ENCODE measurements around the gene CD4. TPM values are rescaled to one million over a fixed set of nuclear protein-coding genes. Genes with fewer than 3 reads are reported as not detected.
"Not testable (repeated sequence)": the region's sequence is repeated elsewhere in the genome, so short reads cannot be mapped to it uniquely, and the experiment has no call there.

Gene CD4
- 0.42 TPM for polyA plus RNA-seq (2013, experiment 1 of 2)
- polyA plus RNA-seq (2013, experiment 2 of 2): 0.49 TPM

DNA sequence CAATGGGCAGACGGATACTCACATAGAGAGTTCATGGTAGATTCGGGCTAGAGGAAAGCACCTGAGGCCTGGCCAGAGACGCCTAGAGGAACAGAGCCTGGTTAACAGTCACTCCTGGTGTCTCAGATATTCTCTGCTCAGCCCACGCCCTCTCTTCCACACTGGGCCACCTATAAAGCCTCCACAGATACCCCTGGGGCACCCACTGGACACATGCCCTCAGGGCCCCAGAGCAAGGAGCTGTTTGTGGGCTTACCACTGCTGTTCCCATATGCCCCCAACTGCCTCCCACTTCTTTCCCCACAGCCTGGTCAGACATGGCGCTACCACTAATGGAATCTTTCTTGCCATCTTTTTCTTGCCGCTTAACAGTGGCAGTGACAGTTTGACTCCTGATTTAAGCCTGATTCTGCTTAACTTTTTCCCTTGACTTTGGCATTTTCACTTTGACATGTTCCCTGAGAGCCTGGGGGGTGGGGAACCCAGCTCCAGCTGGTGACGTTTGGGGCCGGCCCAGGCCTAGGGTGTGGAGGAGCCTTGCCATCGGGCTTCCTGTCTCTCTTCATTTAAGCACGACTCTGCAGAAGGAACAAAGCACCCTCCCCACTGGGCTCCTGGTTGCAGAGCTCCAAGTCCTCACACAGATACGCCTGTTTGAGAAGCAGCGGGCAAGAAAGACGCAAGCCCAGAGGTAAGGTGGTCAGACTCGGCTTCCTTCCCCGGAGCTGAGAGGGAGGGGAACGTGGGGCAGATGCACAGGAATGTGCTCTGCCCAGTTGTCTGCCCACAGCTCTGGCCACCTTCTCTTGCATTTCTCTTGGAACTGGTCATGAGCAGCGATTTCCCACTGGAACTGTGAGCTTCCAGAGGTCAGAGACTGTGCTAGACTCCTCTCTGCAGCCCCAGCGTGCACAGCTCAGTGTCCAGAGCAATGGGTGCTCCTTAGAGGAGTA is at the start of gene CD4:
Gene CD4, plus strand, starts transcription at position 557 of the 953 bp plus-strand sequence. CDS start 10,611 bp downstream, outside the sequence.
- no peak within 1 kb of the TSS for H3K23ac ChIP-seq (ENCODE audit: low read length)
- no peak within 1 kb of the TSS for H3K4me2 ChIP-seq (ENCODE audit: low read length)
- H2BK15ac ChIP-seq (replicated peaks; ENCODE audit: low read depth): no peak within 1 kb of the TSS
- H3K56ac ChIP-seq (ENCODE audit: low read length): peak within 1 kb of the TSS; percentile 50
- H2BK5ac ChIP-seq (ENCODE audit: low read length): no peak within 1 kb of the TSS
- no peaks in the 10 kb centered on the region for H3K79me1 ChIP-seq (ENCODE audit: low read length)
- H3K36me3 ChIP-seq (ENCODE audit: control insufficient read depth, insufficient read depth, low read length): no peaks in the 10 kb centered on the region
- no peak within 1 kb of the TSS for H3K18ac ChIP-seq (ENCODE audit: low read length)
- no peak within 1 kb of the TSS for H4K8ac ChIP-seq (ENCODE audit: low read depth, low read length)
- no peak within 1 kb of the TSS for H3K4ac ChIP-seq (ENCODE audit: low read depth, low read length)
- no peak within 1 kb of the TSS for H4K5ac ChIP-seq (ENCODE audit: low read length)
- H3K9ac ChIP-seq (ENCODE audit: low read length): peak within 1 kb of the TSS; percentile 25
- no CpG with 5 or more reads among the region's 18 CpGs for WGBS (ENCODE audit: extremely low coverage, insufficient coverage, low lambda C conversion rate)
- H3K79me2 ChIP-seq (ENCODE audit: control insufficient read depth, insufficient read depth, low read length): no peaks in the 10 kb centered on the region
- H2AK5ac ChIP-seq (ENCODE audit: low read length): no peak within 1 kb of the TSS
- H2BK120ac ChIP-seq (ENCODE audit: low read depth, low read length): no peak within 1 kb of the TSS
- no peaks in the 10 kb centered on the region for H3K27me3 ChIP-seq (ENCODE audit: insufficient read depth, low read length, poor library complexity)
- no peak within 1 kb of the TSS for H3K27ac ChIP-seq (ENCODE audit: low read depth, low read length)
- DNase-seq: no peak
- no peak within 1 kb of the TSS for H3K4me3 ChIP-seq (ENCODE audit: low read length)
- peaks cover 3% of the 10 kb centered on the region for H3K4me1 ChIP-seq (ENCODE audit: control insufficient read depth, low read depth, low read length)

DNA sequence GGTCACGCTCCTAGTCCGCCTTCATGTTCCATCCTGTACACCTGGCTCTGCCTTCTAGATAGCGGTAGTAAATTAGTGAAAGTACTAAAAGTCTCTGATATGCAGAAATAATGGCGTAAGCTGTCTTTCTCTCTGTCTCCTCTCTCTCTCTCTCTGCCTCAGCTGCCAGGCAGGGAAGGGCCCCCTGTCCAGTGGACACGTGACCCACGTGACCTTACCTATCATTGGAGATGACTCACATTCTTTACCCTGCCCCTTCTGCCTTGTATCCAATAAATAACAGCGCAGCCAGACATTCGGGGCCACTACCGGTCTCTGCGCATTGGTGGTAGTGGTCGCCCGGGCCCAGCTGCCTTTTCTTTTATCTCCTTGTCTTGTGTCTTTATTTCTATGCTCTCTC is 47.2 kb upstream of the CD4 start:
- not testable (repeated sequence) for H2BK120ac ChIP-seq (ENCODE audit: low read depth, low read length); H3K9ac ChIP-seq (ENCODE audit: low read length); H4K5ac ChIP-seq (ENCODE audit: low read length); H3K79me2 ChIP-seq (ENCODE audit: control insufficient read depth, insufficient read depth, low read length); H3K18ac ChIP-seq (ENCODE audit: low read length); H3K4me1 ChIP-seq (ENCODE audit: control insufficient read depth, low read depth, low read length); H3K4ac ChIP-seq (ENCODE audit: low read depth, low read length); H2BK5ac ChIP-seq (ENCODE audit: low read length); H3K27me3 ChIP-seq (ENCODE audit: insufficient read depth, low read length, poor library complexity); H3K79me1 ChIP-seq (ENCODE audit: low read length); DNase-seq; H2AK5ac ChIP-seq (ENCODE audit: low read length); H4K8ac ChIP-seq (ENCODE audit: low read depth, low read length); H3K4me2 ChIP-seq (ENCODE audit: low read length); H3K56ac ChIP-seq (ENCODE audit: low read length); H3K4me3 ChIP-seq (ENCODE audit: low read length); H3K23ac ChIP-seq (ENCODE audit: low read length); H3K27ac ChIP-seq (ENCODE audit: low read depth, low read length); H2BK15ac ChIP-seq (replicated peaks; ENCODE audit: low read depth); H3K36me3 ChIP-seq (ENCODE audit: control insufficient read depth, insufficient read depth, low read length)
- no CpG with 5 or more reads among the region's 12 CpGs for WGBS (ENCODE audit: extremely low coverage, insufficient coverage, low lambda C conversion rate)

- Histone ChIP-seq H3K27me3 (ENCODE audit: insufficient read depth, low read length, poor library complexity) (no peaks in the 10 kb centered on the region), H2BK120ac (ENCODE audit: low read depth, low read length) (no peak overlapping the region), H3K4me2 (ENCODE audit: low read length) (no peak overlapping the region), H3K79me1 (ENCODE audit: low read length) (no peaks in the 10 kb centered on the region), H2BK5ac (ENCODE audit: low read length) (no peak overlapping the region), H3K4ac (ENCODE audit: low read depth, low read length) (no peak overlapping the region), H3K56ac (ENCODE audit: low read length) (no peak overlapping the region), H2AK5ac (ENCODE audit: low read length) (no peak overlapping the region), H3K18ac (ENCODE audit: low read length) (no peak overlapping the region), H4K8ac (ENCODE audit: low read depth, low read length) (no peak overlapping the region), H3K4me1 (ENCODE audit: control insufficient read depth, low read depth, low read length) (no peaks in the 10 kb centered on the region), H3K36me3 (ENCODE audit: control insufficient read depth, insufficient read depth, low read length) (peaks cover 10% of the 10 kb centered on the region), H3K4me3 (ENCODE audit: low read length) (no peak overlapping the region), H4K5ac (ENCODE audit: low read length) (no peak overlapping the region), H3K9ac (ENCODE audit: low read length) (no peak overlapping the region), H3K79me2 (ENCODE audit: control insufficient read depth, insufficient read depth, low read length) (no peaks in the 10 kb centered on the region), H3K23ac (ENCODE audit: low read length) (no peak overlapping the region), H3K27ac (ENCODE audit: low read depth, low read length) (no peak overlapping the region), H2BK15ac (replicated peaks; ENCODE audit: low read depth) (no peak overlapping the region)
- no peak for DNase-seq
- WGBS (ENCODE audit: extremely low coverage, insufficient coverage, low lambda C conversion rate): no CpG with 5 or more reads among the region's 3 CpGs
Observed at GRCh38 chr12:6742834-6743233, 46.5 kb upstream of the CD4 start.

- not testable (repeated sequence) for H3K23ac ChIP-seq (ENCODE audit: low read length); H2BK15ac ChIP-seq (replicated peaks; ENCODE audit: low read depth); H3K4ac ChIP-seq (ENCODE audit: low read depth, low read length); H3K56ac ChIP-seq (ENCODE audit: low read length); H3K27me3 ChIP-seq (ENCODE audit: insufficient read depth, low read length, poor library complexity); H4K5ac ChIP-seq (ENCODE audit: low read length); H3K4me1 ChIP-seq (ENCODE audit: control insufficient read depth, low read depth, low read length); H3K79me1 ChIP-seq (ENCODE audit: low read length); H4K8ac ChIP-seq (ENCODE audit: low read depth, low read length); H3K4me3 ChIP-seq (ENCODE audit: low read length); H3K27ac ChIP-seq (ENCODE audit: low read depth, low read length); H3K9ac ChIP-seq (ENCODE audit: low read length); H2AK5ac ChIP-seq (ENCODE audit: low read length); H3K4me2 ChIP-seq (ENCODE audit: low read length); H3K79me2 ChIP-seq (ENCODE audit: control insufficient read depth, insufficient read depth, low read length); H2BK5ac ChIP-seq (ENCODE audit: low read length); H2BK120ac ChIP-seq (ENCODE audit: low read depth, low read length); DNase-seq; H3K18ac ChIP-seq (ENCODE audit: low read length)
- H3K36me3 ChIP-seq (ENCODE audit: control insufficient read depth, insufficient read depth, low read length): peaks cover 11% of the 10 kb centered on the region
- no CpG with 5 or more reads among the region's 7 CpGs for WGBS (ENCODE audit: extremely low coverage, insufficient coverage, low lambda C conversion rate)
Observed at GRCh38 chr12:6743300-6743699, 46.0 kb upstream of the CD4 start.

DNA sequence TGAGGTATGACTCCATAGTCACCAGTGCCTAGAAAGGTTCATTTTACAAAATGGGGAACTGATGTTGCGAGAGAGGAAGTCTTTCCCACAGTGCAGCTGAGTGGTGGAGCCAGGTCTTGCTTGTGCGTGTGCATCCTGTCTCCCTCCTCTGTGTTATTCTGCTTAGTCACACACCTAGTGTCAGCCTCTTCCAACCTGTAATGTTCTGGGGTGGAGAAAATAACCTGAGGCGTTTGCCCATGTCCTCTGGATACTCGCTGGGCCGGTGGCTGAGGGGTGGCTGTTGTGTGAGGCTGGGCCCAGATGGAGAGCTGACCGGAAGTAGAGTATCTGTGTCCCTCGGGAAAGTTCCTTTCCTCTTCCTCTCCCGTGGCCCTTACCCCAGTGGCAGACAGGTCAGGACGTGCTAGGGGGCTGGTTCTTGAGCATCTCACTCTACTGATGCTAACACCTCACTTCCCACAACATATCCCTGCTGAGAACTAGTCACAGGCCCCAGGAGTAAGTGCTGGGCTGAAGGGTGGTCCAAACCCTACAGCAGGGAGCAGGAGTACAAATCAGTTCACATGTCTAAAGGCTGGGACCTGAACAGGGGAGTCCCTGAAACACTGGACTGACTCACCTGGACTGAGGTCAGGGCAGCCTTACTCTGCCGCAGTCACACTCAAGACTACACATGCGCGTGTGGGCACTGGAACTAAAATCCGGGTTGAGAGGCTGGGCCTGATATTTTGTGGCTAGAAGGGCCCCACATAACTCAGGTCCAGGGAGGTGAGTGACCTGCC is 43.4 kb upstream of the CD4 start:
- Histone ChIP-seq H3K79me2 (ENCODE audit: control insufficient read depth, insufficient read depth, low read length) (no peaks in the 10 kb centered on the region), H3K4me3 (ENCODE audit: low read length) (no peak overlapping the region), H2AK5ac (ENCODE audit: low read length) (no peak overlapping the region), H3K56ac (ENCODE audit: low read length) (no peak overlapping the region), H4K5ac (ENCODE audit: low read length) (no peak overlapping the region), H3K9ac (ENCODE audit: low read length) (no peak overlapping the region), H4K8ac (ENCODE audit: low read depth, low read length) (no peak overlapping the region), H3K79me1 (ENCODE audit: low read length) (peaks cover 2% of the 10 kb centered on the region), H3K27ac (ENCODE audit: low read depth, low read length) (no peak overlapping the region), H3K4ac (ENCODE audit: low read depth, low read length) (no peak overlapping the region), H3K4me2 (ENCODE audit: low read length) (no peak overlapping the region), H3K4me1 (ENCODE audit: control insufficient read depth, low read depth, low read length) (no peaks in the 10 kb centered on the region), H3K23ac (ENCODE audit: low read length) (no peak overlapping the region), H3K27me3 (ENCODE audit: insufficient read depth, low read length, poor library complexity) (no peaks in the 10 kb centered on the region), H2BK5ac (ENCODE audit: low read length) (no peak overlapping the region), H3K18ac (ENCODE audit: low read length) (no peak overlapping the region), H2BK15ac (replicated peaks; ENCODE audit: low read depth) (no peak overlapping the region), H2BK120ac (ENCODE audit: low read depth, low read length) (no peak overlapping the region), H3K36me3 (ENCODE audit: control insufficient read depth, insufficient read depth, low read length) (peaks cover 22% of the 10 kb centered on the region)
- no CpG with 5 or more reads among the region's 13 CpGs for WGBS (ENCODE audit: extremely low coverage, insufficient coverage, low lambda C conversion rate)
- no peak for DNase-seq
